HEK293 (cell line): ENCODE data around the gene DDIAS.

Experiments
- GLIS1 ChIP-seq: fragments of 450-650 bp; formaldehyde crosslinking; IDR thresholded peaks from 2 replicates; pipeline ENCODE4 v1.5.1; 2016; ENCODE audit warnings: missing biosample characterization, missing genetic modification characterization
- MZF1 ChIP-seq: fragments of 450-650 bp; formaldehyde crosslinking; IDR thresholded peaks from 2 replicates; pipeline ENCODE4 v1.5.1; 2017; ENCODE audit warnings: missing biosample characterization, missing genetic modification characterization, borderline replicate concordance
- SCRT2 ChIP-seq: fragments of 450-650 bp; formaldehyde crosslinking; IDR thresholded peaks from 2 replicates; pipeline ENCODE4 v1.5.1; 2016; ENCODE audit warnings: missing biosample characterization, missing genetic modification characterization
- SP2 ChIP-seq: fragments of 450-650 bp; formaldehyde crosslinking; IDR thresholded peaks from 2 replicates; pipeline ENCODE4 v1.5.1; 2016; ENCODE audit warnings: missing biosample characterization, missing genetic modification characterization
- TRIM28 ChIP-seq: IDR thresholded peaks from 2 replicates; pipeline ENCODE4 v1.6.1; 2011; ENCODE audit warnings: low read length, control low read depth, borderline replicate concordance
- ZBTB20 ChIP-seq: fragments of 450-650 bp; formaldehyde crosslinking; IDR thresholded peaks from 2 replicates; pipeline ENCODE4 v1.5.1; 2016; ENCODE audit warnings: missing biosample characterization, missing genetic modification characterization
- ZIC2 ChIP-seq: fragments of 450-650 bp; formaldehyde crosslinking; IDR thresholded peaks from 2 replicates; pipeline ENCODE4 v1.5.1; 2016; ENCODE audit warnings: missing biosample characterization, missing genetic modification characterization
- ZNF132 ChIP-seq: fragments of 450-650 bp; formaldehyde crosslinking; IDR thresholded peaks from 2 replicates; pipeline ENCODE4 v1.5.1; 2017; ENCODE audit warnings: missing biosample characterization, missing genetic modification characterization, borderline replicate concordance
- ZNF155 ChIP-seq: fragments of 450-650 bp; formaldehyde crosslinking; IDR thresholded peaks from 2 replicates; pipeline ENCODE4 v1.5.1; 2016; ENCODE audit warnings: missing biosample characterization, missing genetic modification characterization
- ZNF16 ChIP-seq: fragments of 450-650 bp; formaldehyde crosslinking; IDR thresholded peaks from 2 replicates; pipeline ENCODE4 v1.5.1; 2016; ENCODE audit warnings: low read depth, missing biosample characterization, missing genetic modification characterization
- ZNF169 ChIP-seq: fragments of 450-650 bp; formaldehyde crosslinking; IDR thresholded peaks from 2 replicates; pipeline ENCODE4 v1.5.1; 2016; ENCODE audit warnings: missing biosample characterization, missing genetic modification characterization
- ZNF221 ChIP-seq: fragments of 450-650 bp; formaldehyde crosslinking; IDR thresholded peaks from 2 replicates; pipeline ENCODE4 v1.5.1; 2017; ENCODE audit warnings: missing biosample characterization, missing genetic modification characterization, borderline replicate concordance
- ZNF223 ChIP-seq: fragments of 450-650 bp; formaldehyde crosslinking; IDR thresholded peaks from 2 replicates; pipeline ENCODE4 v1.5.1; 2016; ENCODE audit warnings: missing biosample characterization, missing genetic modification characterization
- ZNF266 ChIP-seq: fragments of 450-650 bp; formaldehyde crosslinking; IDR thresholded peaks from 2 replicates; pipeline ENCODE4 v1.5.1; 2016; ENCODE audit warnings: missing biosample characterization, missing genetic modification characterization, low read depth
- ZNF600 ChIP-seq: fragments of 450-650 bp; formaldehyde crosslinking; IDR thresholded peaks from 2 replicates; pipeline ENCODE4 v1.5.1; 2016; ENCODE audit warnings: missing biosample characterization, missing genetic modification characterization
- ZNF654 ChIP-seq: fragments of 450-650 bp; formaldehyde crosslinking; IDR thresholded peaks from 2 replicates; pipeline ENCODE4 v1.5.1; 2016; ENCODE audit warnings: low read depth, missing biosample characterization, missing genetic modification characterization
- TF ChIP-seq, protein P1 (sequence below): fragments of 450-650 bp; formaldehyde crosslinking; conservative IDR thresholded peaks from 2 replicates; pipeline ENCODE4 v1.5.1; 2016; ENCODE audit warnings: low read depth, missing biosample characterization, missing genetic modification characterization
- TF ChIP-seq, protein P2 (sequence below): fragments of 450-650 bp; formaldehyde crosslinking; IDR thresholded peaks from 2 replicates; pipeline ENCODE4 v1.5.1; 2016; ENCODE audit warnings: missing biosample characterization, missing genetic modification characterization
- TF ChIP-seq, protein P3 (sequence below): fragments of 450-650 bp; formaldehyde crosslinking; IDR thresholded peaks from 2 replicates; pipeline ENCODE4 v1.5.1; 2016; ENCODE audit warnings: missing biosample characterization, missing genetic modification characterization
- TF ChIP-seq, protein P4 (sequence below): fragments of 450-650 bp; formaldehyde crosslinking; optimal IDR thresholded peaks from 2 replicates; pipeline ENCODE3; 2016; ENCODE audit warnings: missing biosample characterization, mild to moderate bottlenecking, missing genetic modification characterization
- TF ChIP-seq, protein P5 (sequence below): fragments of 450-650 bp; formaldehyde crosslinking; IDR thresholded peaks from 2 replicates; pipeline ENCODE4 v1.5.1; 2016; ENCODE audit warnings: missing biosample characterization, missing genetic modification characterization, low read depth
- TF ChIP-seq, protein P6 (sequence below): fragments of 450-650 bp; formaldehyde crosslinking; IDR thresholded peaks from 2 replicates; pipeline ENCODE4 v1.5.1; 2017; ENCODE audit warnings: missing biosample characterization, missing genetic modification characterization
- TF ChIP-seq, protein P7 (sequence below): IDR thresholded peaks from 2 replicates; pipeline ENCODE4 v1.6.1; 2011; ENCODE audit warnings: mild to moderate bottlenecking, low read depth, low read length, borderline replicate concordance

DDIAS gene

DNA sequence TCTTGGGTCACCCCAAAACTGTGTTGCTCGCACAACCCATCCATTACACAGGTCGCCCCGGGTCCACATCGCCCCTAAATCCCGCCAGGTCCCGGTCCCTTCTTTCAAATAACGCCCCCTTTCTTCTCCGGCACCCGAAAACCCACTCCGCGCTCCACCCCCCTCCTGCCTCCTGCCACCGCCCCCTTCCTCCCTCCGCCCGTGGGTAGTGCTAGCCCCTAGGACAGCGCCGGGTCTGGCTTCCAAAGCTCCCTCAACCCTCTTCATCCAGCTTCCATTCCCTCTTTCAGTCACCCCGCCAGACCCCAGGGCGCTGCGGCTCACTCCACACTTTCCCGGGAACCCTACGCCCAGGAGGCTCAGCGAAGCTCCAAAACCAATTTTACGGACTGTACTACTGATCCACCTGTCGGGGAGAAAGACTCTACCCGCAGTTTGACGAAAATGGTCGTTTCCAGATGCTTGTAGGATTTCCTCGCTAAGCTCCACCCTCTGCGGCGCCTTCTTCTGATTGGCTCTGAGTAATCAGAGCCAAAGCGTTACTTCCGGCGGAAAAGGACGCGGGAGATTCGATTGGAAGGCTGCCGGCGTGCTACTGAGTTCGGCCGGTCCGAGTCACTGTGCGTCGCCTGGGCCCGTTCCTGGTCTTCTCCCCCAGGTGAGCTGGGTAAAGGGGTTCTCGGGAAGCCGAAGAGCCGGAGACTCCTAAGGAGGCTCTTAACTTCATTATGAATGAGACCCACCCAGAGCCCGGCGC is at the start of gene DDIAS (continued):
- TF ChIP-seq, protein P1, sequence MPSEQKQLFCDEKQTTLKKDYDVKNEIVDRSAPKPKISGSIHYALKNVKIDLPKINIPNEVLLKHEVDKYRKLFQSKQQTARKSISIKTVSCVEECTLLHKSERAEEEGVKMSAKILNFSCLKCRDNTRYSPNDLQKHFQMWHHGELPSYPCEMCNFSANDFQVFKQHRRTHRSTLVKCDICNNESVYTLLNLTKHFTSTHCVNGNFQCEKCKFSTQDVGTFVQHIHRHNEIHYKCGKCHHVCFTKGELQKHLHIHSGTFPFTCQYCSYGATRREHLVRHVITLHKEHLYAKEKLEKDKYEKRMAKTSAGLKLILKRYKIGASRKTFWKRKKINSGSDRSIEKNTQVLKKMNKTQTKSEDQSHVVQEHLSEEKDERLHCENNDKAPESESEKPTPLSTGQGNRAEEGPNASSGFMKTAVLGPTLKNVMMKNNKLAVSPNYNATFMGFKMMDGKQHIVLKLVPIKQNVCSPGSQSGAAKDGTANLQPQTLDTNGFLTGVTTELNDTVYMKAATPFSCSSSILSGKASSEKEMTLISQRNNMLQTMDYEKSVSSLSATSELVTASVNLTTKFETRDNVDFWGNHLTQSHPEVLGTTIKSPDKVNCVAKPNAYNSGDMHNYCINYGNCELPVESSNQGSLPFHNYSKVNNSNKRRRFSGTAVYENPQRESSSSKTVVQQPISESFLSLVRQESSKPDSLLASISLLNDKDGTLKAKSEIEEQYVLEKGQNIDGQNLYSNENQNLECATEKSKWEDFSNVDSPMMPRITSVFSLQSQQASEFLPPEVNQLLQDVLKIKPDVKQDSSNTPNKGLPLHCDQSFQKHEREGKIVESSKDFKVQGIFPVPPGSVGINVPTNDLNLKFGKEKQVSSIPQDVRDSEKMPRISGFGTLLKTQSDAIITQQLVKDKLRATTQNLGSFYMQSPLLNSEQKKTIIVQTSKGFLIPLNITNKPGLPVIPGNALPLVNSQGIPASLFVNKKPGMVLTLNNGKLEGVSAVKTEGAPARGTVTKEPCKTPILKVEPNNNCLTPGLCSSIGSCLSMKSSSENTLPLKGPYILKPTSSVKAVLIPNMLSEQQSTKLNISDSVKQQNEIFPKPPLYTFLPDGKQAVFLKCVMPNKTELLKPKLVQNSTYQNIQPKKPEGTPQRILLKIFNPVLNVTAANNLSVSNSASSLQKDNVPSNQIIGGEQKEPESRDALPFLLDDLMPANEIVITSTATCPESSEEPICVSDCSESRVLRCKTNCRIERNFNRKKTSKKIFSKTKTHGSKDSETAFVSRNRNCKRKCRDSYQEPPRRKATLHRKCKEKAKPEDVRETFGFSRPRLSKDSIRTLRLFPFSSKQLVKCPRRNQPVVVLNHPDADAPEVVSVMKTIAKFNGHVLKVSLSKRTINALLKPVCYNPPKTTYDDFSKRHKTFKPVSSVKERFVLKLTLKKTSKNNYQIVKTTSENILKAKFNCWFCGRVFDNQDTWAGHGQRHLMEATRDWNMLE (tag by site-specific recombination): 0 out of 2 replicates have a peak, but pooled peaks have one; percentile 25
- TF ChIP-seq ZIC2 (peak; percentile 18; the same call in 1 of the 2 replicates), ZNF654 (tag by site-specific recombination) (no peak), ZNF223 (tag by site-specific recombination) (no peak), ZNF169 (no peak), TRIM28 (no peak), SCRT2 (tag by site-specific recombination) (peak; percentile 92), GLIS1 (tag by site-specific recombination) (0 out of 2 replicates have a peak, but pooled peaks have one; percentile 24), ZNF266 (tag by site-specific recombination) (no peak), MZF1 (tag by site-specific recombination) (no peak), ZNF600 (tag by site-specific recombination) (peak; percentile 99), SP2 (tag by site-specific recombination) (peak; percentile 79), ZNF221 (no peak), ZNF16 (no peak), ZBTB20 (tag by site-specific recombination) (peak; percentile 86), ZNF132 (tag by site-specific recombination) (no peak), ZNF155 (tag by site-specific recombination) (no peak)
- TF ChIP-seq, protein P2, sequence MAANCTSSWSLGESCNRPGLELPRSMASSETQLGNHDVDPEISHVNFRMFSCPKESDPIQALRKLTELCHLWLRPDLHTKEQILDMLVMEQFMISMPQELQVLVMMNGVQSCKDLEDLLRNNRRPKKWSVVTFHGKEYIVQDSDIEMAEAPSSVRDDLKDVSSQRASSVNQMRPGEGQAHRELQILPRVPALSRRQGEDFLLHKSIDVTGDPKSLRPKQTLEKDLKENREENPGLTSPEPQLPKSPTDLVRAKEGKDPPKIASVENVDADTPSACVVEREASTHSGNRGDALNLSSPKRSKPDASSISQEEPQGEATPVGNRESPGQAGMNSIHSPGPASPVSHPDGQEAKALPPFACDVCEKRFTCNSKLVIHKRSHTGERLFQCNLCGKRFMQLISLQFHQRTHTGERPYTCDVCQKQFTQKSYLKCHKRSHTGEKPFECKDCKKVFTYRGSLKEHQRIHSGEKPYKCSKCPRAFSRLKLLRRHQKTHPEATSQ (tag by site-specific recombination): no peak
- TF ChIP-seq, protein P3, sequence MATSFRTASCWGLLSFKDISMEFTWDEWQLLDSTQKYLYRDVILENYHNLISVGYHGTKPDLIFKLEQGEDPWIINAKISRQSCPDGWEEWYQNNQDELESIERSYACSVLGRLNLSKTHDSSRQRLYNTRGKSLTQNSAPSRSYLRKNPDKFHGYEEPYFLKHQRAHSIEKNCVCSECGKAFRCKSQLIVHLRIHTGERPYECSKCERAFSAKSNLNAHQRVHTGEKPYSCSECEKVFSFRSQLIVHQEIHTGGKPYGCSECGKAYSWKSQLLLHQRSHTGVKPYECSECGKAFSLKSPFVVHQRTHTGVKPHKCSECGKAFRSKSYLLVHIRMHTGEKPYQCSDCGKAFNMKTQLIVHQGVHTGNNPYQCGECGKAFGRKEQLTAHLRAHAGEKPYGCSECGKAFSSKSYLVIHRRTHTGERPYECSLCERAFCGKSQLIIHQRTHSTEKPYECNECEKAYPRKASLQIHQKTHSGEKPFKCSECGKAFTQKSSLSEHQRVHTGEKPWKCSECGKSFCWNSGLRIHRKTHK (tag by site-specific recombination): no peak
- TF ChIP-seq, protein P4, sequence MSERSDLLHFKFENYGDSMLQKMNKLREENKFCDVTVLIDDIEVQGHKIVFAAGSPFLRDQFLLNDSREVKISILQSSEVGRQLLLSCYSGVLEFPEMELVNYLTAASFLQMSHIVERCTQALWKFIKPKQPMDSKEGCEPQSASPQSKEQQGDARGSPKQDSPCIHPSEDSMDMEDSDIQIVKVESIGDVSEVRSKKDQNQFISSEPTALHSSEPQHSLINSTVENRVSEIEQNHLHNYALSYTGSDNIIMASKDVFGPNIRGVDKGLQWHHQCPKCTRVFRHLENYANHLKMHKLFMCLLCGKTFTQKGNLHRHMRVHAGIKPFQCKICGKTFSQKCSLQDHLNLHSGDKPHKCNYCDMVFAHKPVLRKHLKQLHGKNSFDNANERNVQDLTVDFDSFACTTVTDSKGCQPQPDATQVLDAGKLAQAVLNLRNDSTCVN (tag by site-specific recombination): peak; percentile 24
- TF ChIP-seq, protein P5, sequence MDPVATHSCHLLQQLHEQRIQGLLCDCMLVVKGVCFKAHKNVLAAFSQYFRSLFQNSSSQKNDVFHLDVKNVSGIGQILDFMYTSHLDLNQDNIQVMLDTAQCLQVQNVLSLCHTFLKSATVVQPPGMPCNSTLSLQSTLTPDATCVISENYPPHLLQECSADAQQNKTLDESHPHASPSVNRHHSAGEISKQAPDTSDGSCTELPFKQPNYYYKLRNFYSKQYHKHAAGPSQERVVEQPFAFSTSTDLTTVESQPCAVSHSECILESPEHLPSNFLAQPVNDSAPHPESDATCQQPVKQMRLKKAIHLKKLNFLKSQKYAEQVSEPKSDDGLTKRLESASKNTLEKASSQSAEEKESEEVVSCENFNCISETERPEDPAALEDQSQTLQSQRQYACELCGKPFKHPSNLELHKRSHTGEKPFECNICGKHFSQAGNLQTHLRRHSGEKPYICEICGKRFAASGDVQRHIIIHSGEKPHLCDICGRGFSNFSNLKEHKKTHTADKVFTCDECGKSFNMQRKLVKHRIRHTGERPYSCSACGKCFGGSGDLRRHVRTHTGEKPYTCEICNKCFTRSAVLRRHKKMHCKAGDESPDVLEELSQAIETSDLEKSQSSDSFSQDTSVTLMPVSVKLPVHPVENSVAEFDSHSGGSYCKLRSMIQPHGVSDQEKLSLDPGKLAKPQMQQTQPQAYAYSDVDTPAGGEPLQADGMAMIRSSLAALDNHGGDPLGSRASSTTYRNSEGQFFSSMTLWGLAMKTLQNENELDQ (tag by site-specific recombination): no peak
- TF ChIP-seq, protein P6, sequence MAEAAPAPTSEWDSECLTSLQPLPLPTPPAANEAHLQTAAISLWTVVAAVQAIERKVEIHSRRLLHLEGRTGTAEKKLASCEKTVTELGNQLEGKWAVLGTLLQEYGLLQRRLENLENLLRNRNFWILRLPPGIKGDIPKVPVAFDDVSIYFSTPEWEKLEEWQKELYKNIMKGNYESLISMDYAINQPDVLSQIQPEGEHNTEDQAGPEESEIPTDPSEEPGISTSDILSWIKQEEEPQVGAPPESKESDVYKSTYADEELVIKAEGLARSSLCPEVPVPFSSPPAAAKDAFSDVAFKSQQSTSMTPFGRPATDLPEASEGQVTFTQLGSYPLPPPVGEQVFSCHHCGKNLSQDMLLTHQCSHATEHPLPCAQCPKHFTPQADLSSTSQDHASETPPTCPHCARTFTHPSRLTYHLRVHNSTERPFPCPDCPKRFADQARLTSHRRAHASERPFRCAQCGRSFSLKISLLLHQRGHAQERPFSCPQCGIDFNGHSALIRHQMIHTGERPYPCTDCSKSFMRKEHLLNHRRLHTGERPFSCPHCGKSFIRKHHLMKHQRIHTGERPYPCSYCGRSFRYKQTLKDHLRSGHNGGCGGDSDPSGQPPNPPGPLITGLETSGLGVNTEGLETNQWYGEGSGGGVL (tag by site-specific recombination): peak; percentile 66
- TF ChIP-seq, protein P7, sequence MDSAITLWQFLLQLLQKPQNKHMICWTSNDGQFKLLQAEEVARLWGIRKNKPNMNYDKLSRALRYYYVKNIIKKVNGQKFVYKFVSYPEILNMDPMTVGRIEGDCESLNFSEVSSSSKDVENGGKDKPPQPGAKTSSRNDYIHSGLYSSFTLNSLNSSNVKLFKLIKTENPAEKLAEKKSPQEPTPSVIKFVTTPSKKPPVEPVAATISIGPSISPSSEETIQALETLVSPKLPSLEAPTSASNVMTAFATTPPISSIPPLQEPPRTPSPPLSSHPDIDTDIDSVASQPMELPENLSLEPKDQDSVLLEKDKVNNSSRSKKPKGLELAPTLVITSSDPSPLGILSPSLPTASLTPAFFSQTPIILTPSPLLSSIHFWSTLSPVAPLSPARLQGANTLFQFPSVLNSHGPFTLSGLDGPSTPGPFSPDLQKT: no peak
